Right lobe of liver (tissue), 6 donors: Measurements from ENCODE around the gene MAP2K2. TPM values are rescaled to one million over a fixed set of nuclear protein-coding genes. Genes with fewer than 3 reads are reported as not detected.

Experiments
- ATAC-seq, 4 donors: fragments of 200-7000 bp; cut with Tn5 transposase; one replicate each; pipeline ENCODE4 v1.9.1; 2020; ENCODE audit warnings: mild to moderate bottlenecking in 4 of 4, moderate library complexity in 4 of 4
- DNase-seq, 3 donors: peaks; one replicate each; pipeline ENCODE4 v3.0.0-alpha.2; 2020
- H3K27ac ChIP-seq, 3 donors: fragments of 200-600 bp; one replicate each; pipeline ENCODE4 v1.8.0; 2022
- H3K27me3 ChIP-seq, 2 donors: fragments of 200-600 bp; one replicate each; pipeline ENCODE4 v1.8.0; 2022
- H3K36me3 ChIP-seq, 4 donors: fragments of 200-600 bp; sonication (generic) in 1 of 4; one replicate each; pipeline versions ENCODE4 v1.5.1 to v1.8.0; 2017 to 2022; ENCODE audit warnings: control low read depth in 1 of 4
- H3K4me1 ChIP-seq, 4 donors: fragments of 200-600 bp; sonication (generic) in 1 of 4; one replicate each; pipeline versions ENCODE4 v1.5.1 to v1.8.0; 2017 to 2022; ENCODE audit warnings: control low read depth in 1 of 4
- H3K4me3 ChIP-seq, 3 donors: fragments of 200-600 bp; one replicate each; pipeline ENCODE4 v1.8.0; 2022
- H3K9me3 ChIP-seq, 4 donors: fragments of 200-600 bp; sonication (generic) in 1 of 4; one replicate each; pipeline versions ENCODE4 v1.5.1 to v1.8.0; 2017 to 2022; ENCODE audit warnings: control low read depth in 1 of 4
- POLR2A ChIP-seq: fragments of 450-650 bp; IDR thresholded peaks from one replicate; pipeline ENCODE4 v1.6.1; 2017; ENCODE audit warnings: antibody characterized with exemption, mild to moderate bottlenecking
- WGBS: methylation state at CpG from one replicate; pipeline ENCODE4 v1.1.6; 2018; ENCODE audit warnings: low coverage, low lambda C conversion rate; ENCODE audit not compliant: insufficient coverage; ENCODE audit errors: missing lambda C conversion rate; 5-methylcytosine and 5-hydroxymethylcytosine counted together
- intact Hi-C, 2 donors: fragments of 100-400 bp; cut with DNase I; formaldehyde crosslinking; loops; one replicate each; pipeline versions ENCODE4 v1.11.2 to v1.14.1; 2022
- total RNA-seq, 6 experiments: library from RNA; depleted of rRNA in 2 of 6; stranded (reverse); fragments of >200 nt in 2 of 6; fragmentation: NEBNext Ultra II Directional in 3 of 6; extraction: Animal tissue kit (Norgen Biotek cat#: 25700) in 3 of 6; gene quantifications; one replicate each; pipeline versions ENCODE4 v1.1.0 to v1.2.4, GENCODE V29; 2016 to 2023
- TF ChIP-seq, protein P1 (sequence below), 4 donors: fragments of 200-600 bp in 3 of 4; fragments of 450-650 bp in 1 of 4; IDR thresholded peaks; one replicate each; pipeline versions ENCODE4 v1.5.1 to v1.8.0; 2016 to 2022; ENCODE audit warnings: antibody characterized with exemption in 4 of 4, mild to moderate bottlenecking in 2 of 4
- donor health status: DM: no; HTN: yes; CAD: no.
- donor health status: DM: no; HTN: no; CAD: no.
- donor health status: DM: no; HTN: no; CAD: no.
- donor health status: DM: no; HTN: yes; CAD: no.
- donor health status: DM: no; HTN: yes; CAD: no.

The MAP2K2 gene
- total RNA-seq, 6 experiments from 2014 or later = 50.2 to 75.7 (median 59.8) TPM

DNA sequence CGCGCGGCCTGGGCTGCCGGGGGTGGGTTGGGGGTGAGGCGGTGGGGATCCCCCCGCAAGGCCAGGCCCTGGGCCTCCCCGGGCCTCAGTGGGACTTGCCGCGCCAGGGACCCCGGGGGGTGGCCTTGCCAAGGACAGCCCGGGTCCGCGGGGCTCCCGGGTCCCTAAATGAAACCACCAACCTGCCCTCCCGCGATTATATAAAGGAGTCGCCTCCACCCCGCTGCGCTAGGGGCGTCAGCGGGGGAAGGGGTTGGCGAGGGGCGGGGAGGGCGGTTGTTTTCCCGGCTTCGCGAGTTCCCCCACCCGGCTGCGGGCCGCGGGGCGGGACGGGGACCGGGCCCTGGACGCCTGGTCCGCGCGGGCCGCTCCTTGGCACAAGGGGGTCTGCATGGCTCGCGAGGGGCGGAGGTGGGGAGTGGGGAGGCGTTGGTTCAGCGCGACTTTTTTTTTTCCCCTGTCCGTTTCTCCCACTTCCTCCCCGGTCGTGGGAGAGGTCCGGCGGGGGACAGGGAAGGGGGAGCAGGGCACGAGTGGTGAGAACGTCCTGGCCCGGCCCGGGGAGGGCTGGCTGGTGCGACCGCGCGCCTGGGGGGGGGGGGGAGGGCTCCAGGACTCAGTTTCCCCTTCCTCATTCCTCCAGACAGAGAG is 56.4 kb downstream of the MAP2K2 start:
- 0% methylated on average over 1 of the region's 58 CpGs for WGBS
- no peak for DNase-seq

GRCh38 chr19:4066682-4067395 is 57.1 kb downstream of the MAP2K2 start, which contains the start of gene ZBTB7A:
ZBTB7A (minus strand) TSS chr19:4066899; CDS start chr19:4055232, 11,667 bp downstream.
- intact Hi-C loops = loop anchor here (10.0 kb wide), 2 partner anchors 52 to 62 kb away; partner anchors contain the start of gene PIAS4 (in 1 of the 2)
- ATAC-seq = peak; percentile 11 to 46 (median 20)

More for the DNA sequence above, 56.4 kb downstream of the MAP2K2 start:
- Histone ChIP-seq H3K27ac (peak overlapping the region; percentile 79 to 95 (median 94)), H3K27me3 (no peaks in the 10 kb centered on the region), H3K9me3 (no peaks in the 10 kb centered on the region), H3K4me1 (peaks cover 0 to 18% (median 7%) of the 10 kb centered on the region in 4 donors), H3K36me3 (no peaks in the 10 kb centered on the region), H3K4me3 (peak overlapping the region; percentile 61 to 96 (median 70))
- intact Hi-C loops = loop anchor here (10.0 kb wide), 2 partner anchors 53 to 63 kb away; partner anchors contain the start of gene PIAS4 (in 1 of the 2)
- peak in 1 of 4 donors; percentile 0 for ATAC-seq
- TF ChIP-seq, protein P1, sequence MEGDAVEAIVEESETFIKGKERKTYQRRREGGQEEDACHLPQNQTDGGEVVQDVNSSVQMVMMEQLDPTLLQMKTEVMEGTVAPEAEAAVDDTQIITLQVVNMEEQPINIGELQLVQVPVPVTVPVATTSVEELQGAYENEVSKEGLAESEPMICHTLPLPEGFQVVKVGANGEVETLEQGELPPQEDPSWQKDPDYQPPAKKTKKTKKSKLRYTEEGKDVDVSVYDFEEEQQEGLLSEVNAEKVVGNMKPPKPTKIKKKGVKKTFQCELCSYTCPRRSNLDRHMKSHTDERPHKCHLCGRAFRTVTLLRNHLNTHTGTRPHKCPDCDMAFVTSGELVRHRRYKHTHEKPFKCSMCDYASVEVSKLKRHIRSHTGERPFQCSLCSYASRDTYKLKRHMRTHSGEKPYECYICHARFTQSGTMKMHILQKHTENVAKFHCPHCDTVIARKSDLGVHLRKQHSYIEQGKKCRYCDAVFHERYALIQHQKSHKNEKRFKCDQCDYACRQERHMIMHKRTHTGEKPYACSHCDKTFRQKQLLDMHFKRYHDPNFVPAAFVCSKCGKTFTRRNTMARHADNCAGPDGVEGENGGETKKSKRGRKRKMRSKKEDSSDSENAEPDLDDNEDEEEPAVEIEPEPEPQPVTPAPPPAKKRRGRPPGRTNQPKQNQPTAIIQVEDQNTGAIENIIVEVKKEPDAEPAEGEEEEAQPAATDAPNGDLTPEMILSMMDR (IDR thresholded peaks at IDR 0.05) = no peak
- TF ChIP-seq POLR2A = peak; percentile 30

DNA sequence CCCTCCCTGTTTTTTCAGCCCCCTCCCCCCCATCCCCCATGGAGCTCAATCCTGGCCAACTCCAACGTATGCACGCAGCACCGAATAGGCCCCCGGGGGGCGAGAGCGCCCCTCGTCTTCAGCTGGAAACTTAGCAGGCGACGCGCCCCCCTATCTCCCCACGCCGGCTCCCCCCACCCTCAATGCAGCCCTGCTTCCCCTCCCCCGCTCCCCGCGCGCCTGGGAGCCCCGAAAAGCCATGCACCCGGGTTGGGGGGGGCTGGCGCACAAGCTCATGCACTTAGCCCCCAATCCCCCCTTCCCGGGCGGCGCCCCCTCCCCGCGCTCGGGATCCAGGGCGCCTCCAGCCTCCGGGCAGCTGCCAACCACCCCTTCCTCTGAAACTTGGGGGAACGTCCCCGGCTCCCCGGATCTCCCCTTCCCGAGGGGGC is 57.7 kb downstream of the MAP2K2 start:
- Histone ChIP-seq H3K4me1 (peaks cover 0 to 32% (median 12%) of the 10 kb centered on the region in 4 donors), H3K27ac (peak overlapping the region; percentile 79 to 95 (median 94)), H3K36me3 (no peaks in the 10 kb centered on the region), H3K9me3 (no peaks in the 10 kb centered on the region), H3K4me3 (peak overlapping the region; percentile 61 to 96 (median 70)), H3K27me3 (no peaks in the 10 kb centered on the region)
- ATAC-seq (no peak), DNase-seq (peak in 2 of 3 donors; percentile 71 to 76)
- TF ChIP-seq POLR2A = no peak
- TF ChIP-seq, protein P1 (IDR thresholded peaks at IDR 0.05) = no peak
- 2% methylated on average over 11 of the region's 31 CpGs for WGBS
- intact Hi-C loops = loop anchor here (10.0 kb wide), 2 partner anchors 51 to 61 kb away; partner anchors contain the start of gene PIAS4 (in 1 of the 2)

More at GRCh38 chr19:4066682-4067395, 57.1 kb downstream of the MAP2K2 start, which contains the start of gene ZBTB7A:
- WGBS = no CpG with 5 or more reads among the region's 85 CpGs
- DNase-seq = peak; percentile 81 to 87 (median 85)
- Histone ChIP-seq H3K27ac (peak within 1 kb of the TSS; percentile 79 to 95 (median 94)), H3K36me3 (no peaks in the 10 kb centered on the region), H3K27me3 (no peaks in the 10 kb centered on the region), H3K4me1 (peaks cover 0 to 25% (median 10%) of the 10 kb centered on the region in 4 donors), H3K4me3 (peak within 1 kb of the TSS; percentile 61 to 96 (median 70)), H3K9me3 (no peaks in the 10 kb centered on the region)
- peak; percentile 54 for TF ChIP-seq POLR2A
- TF ChIP-seq, protein P1 (IDR thresholded peaks at IDR 0.05) = no peak

- Histone ChIP-seq H3K36me3 (no peaks in the 10 kb centered on the region), H3K4me1 (peaks cover 0 to 38% (median 16%) of the 10 kb centered on the region in 4 donors), H3K4me3 (peak overlapping the region; percentile 61 to 96 (median 70)), H3K9me3 (no peaks in the 10 kb centered on the region), H3K27me3 (no peaks in the 10 kb centered on the region), H3K27ac (peak overlapping the region in 1 of 3 donors; percentile 94)
- TF ChIP-seq, protein P1 (IDR thresholded peaks at IDR 0.05) = no peak
- TF ChIP-seq POLR2A = peak; percentile 55
- ATAC-seq (peak; percentile 70 to 85 (median 78)), DNase-seq (peak; percentile 98 to 99 (median 98))
- intact Hi-C loops = loop anchor here (10.0 kb wide), 2 partner anchors 51 to 61 kb away; partner anchors contain the start of gene PIAS4 (in 1 of the 2)
- no CpG with 5 or more reads among the region's 98 CpGs for WGBS
These were observed 58.3 kb downstream of the MAP2K2 start for GRCh38 chr19:4065430-4066175.
